Measurements from ENCODE around the gene NTM.

NTM gene

DNA sequence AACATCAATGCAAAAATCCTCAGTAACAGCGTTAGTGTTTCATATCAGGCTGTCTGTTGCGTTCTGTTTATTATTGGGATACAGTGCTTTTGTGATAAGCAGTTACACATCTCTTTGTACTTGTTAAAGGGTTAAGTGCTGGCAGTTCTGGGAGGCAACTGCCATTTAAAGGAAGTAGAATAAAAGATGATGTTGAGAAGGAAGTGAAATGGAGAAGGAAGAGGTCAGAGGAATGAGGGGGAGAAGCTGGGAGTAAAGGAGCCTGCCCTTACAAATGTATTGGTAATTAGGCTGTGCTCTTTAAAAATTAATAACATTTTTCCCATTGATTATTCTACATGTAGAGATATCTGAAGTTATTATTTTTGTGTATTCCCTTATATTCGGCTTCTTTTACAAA lies 674.7 kb downstream of the NTM start:
- TF ChIP-seq, protein P1, sequence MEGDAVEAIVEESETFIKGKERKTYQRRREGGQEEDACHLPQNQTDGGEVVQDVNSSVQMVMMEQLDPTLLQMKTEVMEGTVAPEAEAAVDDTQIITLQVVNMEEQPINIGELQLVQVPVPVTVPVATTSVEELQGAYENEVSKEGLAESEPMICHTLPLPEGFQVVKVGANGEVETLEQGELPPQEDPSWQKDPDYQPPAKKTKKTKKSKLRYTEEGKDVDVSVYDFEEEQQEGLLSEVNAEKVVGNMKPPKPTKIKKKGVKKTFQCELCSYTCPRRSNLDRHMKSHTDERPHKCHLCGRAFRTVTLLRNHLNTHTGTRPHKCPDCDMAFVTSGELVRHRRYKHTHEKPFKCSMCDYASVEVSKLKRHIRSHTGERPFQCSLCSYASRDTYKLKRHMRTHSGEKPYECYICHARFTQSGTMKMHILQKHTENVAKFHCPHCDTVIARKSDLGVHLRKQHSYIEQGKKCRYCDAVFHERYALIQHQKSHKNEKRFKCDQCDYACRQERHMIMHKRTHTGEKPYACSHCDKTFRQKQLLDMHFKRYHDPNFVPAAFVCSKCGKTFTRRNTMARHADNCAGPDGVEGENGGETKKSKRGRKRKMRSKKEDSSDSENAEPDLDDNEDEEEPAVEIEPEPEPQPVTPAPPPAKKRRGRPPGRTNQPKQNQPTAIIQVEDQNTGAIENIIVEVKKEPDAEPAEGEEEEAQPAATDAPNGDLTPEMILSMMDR (IDR thresholded peaks at IDR 0.05; ENCODE audit: low read depth, low read length): no peak
- no peak overlapping the region for H3K4me3 ChIP-seq (ENCODE audit: low read depth, low read length)

DNA sequence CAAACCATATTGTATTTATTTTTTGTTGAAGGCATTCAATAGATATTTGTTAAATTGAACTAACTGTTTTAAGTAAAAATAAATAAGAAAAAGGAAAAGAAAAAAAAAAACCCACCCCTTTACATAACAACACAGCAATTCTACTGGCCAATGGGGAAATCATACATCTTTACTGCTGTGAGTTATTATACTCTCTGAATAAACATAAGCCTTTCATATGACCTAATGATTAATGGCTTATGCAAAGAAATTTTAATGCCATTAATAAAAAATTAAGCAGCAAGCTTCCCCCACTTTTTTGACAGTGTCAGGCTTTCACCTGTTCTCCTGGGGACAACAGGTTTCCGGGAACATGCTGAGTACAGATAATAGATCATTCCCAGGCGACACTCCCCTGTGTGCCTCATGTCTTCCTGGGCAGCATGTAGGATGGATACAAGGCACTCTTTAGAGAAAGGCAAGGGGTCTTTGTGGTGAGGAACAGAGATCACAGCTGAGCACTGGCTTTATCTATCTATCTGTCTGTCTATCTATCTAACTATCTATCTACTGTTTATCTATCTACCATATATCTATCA lies 676.0 kb downstream of the NTM start:
- no peak overlapping the region for H3K4me3 ChIP-seq (ENCODE audit: low read depth, low read length)
- TF ChIP-seq, protein P1 (IDR thresholded peaks at IDR 0.05; ENCODE audit: low read depth, low read length): no peak

DNA sequence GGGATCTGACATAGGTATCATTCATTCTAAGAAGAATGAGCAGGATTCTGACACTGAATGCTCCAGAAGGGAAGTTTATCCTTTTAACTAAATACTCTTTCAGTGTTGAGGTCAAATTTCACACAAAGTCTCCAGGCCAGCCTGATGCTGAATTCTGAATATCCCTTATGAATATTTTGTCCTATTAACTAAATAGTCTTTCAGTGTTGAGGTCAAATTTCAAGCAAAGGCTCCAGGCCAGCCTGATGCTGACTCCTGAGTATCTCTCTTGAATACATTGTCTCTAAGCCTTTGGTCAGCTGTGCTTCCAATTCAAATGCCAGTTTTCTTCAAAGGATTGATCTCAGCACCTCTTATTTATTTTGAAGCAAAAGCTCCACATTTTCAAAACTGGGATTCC lies 676.8 kb downstream of the NTM start:
- TF ChIP-seq, protein P1 (IDR thresholded peaks at IDR 0.05; ENCODE audit: low read depth, low read length): no peak
- H3K4me3 ChIP-seq (ENCODE audit: low read depth, low read length): no peak overlapping the region

DNA sequence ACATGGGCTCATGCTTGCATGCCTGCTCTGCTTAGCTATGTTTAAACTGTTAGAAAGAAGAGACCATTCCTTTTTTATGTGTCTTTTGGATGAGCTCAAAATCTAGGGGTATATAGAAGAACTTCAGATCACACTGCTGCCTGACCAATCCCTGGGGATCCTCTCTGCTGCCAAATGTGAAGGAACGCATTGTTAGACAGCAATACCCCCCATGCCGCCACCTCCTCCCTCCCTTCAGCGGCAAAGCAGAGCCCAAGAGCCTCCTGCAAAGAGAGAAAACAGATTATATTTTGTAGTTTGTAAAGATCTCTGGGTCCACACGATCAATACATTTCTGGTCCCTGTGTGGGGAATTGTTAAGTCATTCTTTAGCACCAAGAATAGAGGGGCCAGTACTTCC lies 677.6 kb downstream of the NTM start:
- TF ChIP-seq, protein P1 (IDR thresholded peaks at IDR 0.05; ENCODE audit: low read depth, low read length): no peak
- H3K4me3 ChIP-seq (ENCODE audit: low read depth, low read length): no peak overlapping the region

- TF ChIP-seq, protein P1 (IDR thresholded peaks at IDR 0.05; ENCODE audit: low read depth, low read length): no peak
- H3K4me3 ChIP-seq (ENCODE audit: low read depth, low read length): no peak overlapping the region
Observed at GRCh38 chr11:132049205-132049604, 678.8 kb downstream of the NTM start.

GRCh38 chr11:132050049-132050448 lies 679.6 kb downstream of the NTM start:
- H3K4me3 ChIP-seq (ENCODE audit: low read depth, low read length): no peak overlapping the region
- TF ChIP-seq, protein P1 (IDR thresholded peaks at IDR 0.05; ENCODE audit: low read depth, low read length): no peak

DNA sequence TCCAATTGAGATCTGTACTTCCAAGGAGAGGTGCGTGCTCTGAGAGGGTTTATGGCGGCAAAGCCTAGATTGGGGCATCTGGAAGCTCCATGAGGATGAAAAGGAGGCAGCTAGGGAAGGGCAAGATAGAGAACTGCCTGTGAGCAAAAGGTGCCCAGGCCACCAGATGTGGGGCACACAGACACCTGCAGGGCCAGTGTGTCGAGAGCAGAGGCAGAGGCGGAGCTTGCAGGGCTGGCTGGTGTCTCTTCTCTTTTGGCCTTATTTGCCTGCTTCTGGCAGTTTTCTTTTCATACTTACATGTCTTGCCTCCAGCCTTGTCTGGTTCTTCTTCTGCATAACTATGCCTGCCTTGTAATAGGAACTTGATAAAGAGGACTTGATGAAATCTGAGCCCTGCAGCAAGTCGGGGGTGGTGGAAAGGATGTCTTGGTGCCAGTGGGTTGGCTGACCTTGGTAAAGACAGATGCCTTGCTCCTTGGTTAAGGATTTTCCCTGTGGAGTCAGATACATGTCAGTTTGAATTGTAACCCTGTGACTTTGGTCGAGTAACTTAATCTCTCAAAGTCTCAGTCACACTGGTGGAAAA lies 680.3 kb downstream of the NTM start:
- no peak overlapping the region for H3K4me3 ChIP-seq (ENCODE audit: low read depth, low read length)

More for the DNA sequence above, 680.3 kb downstream of the NTM start:
- TF ChIP-seq, protein P1 (IDR thresholded peaks at IDR 0.05; ENCODE audit: low read depth, low read length): no peak
